ENCODE measurements around the gene DEUP1. TPM values are rescaled to one million over a fixed set of nuclear protein-coding genes. Genes with fewer than 3 reads are reported as not detected.

The DEUP1 gene
- total RNA-seq, 2 donors from 2014 or later = 1.2 to 3.2 TPM

- H3K4me1 ChIP-seq (replicated peaks) = no peaks in the 10 kb centered on the region
- TF ChIP-seq CTCF (IDR thresholded peaks at IDR 0.05) (no peak), POLR2AphosphoS5 (IDR thresholded peaks at IDR 0.05) (no peak), POLR2A (IDR thresholded peaks at IDR 0.05) (no peak)
- H3K27me3 ChIP-seq (replicated peaks; ENCODE audit: insufficient read depth) = no peaks in the 10 kb centered on the region
- no peaks in the 10 kb centered on the region for H3K9me3 ChIP-seq
- no peaks in the 10 kb centered on the region for H3K36me3 ChIP-seq
- no peak overlapping the region for H3K4me3 ChIP-seq
- no peak for DNase-seq (ENCODE audit: low spot score)
- intact Hi-C loops (cut with DNase I) = no loop called here
- H3K27ac ChIP-seq = no peak overlapping the region
Measured at GRCh38 chr11:93394488-93394887, 63.9 kb downstream of the DEUP1 start.

GRCh38 chr11:93396316-93396715, 65.8 kb downstream of the DEUP1 start:
- Histone ChIP-seq H3K9me3 (no peaks in the 10 kb centered on the region), H3K4me1 (replicated peaks) (no peaks in the 10 kb centered on the region), H3K4me3 (no peak overlapping the region), H3K36me3 (no peaks in the 10 kb centered on the region), H3K27me3 (replicated peaks; ENCODE audit: insufficient read depth) (no peaks in the 10 kb centered on the region), H3K27ac (no peak overlapping the region)
- no peak for TF ChIP-seq POLR2A (IDR thresholded peaks at IDR 0.05)
- TF ChIP-seq CTCF (IDR thresholded peaks at IDR 0.05) = no peak
- no peak for TF ChIP-seq POLR2AphosphoS5 (IDR thresholded peaks at IDR 0.05)
- intact Hi-C loops (cut with DNase I) = no loop called here
- WGBS = 71% methylated on average over 3 of the region's 3 CpGs
- no peak for DNase-seq (ENCODE audit: low spot score)

- TF ChIP-seq POLR2A (IDR thresholded peaks at IDR 0.05) (no peak), POLR2AphosphoS5 (IDR thresholded peaks at IDR 0.05) (no peak), CTCF (IDR thresholded peaks at IDR 0.05) (no peak)
- no peaks in the 10 kb centered on the region for H3K4me1 ChIP-seq (replicated peaks)
- WGBS = 88% methylated on average over 3 of the region's 3 CpGs
Measured at GRCh38 chr11:93403930-93404329, 73.4 kb downstream of the DEUP1 start.

GRCh38 chr11:93407777-93408401, 77.3 kb downstream of the DEUP1 start:
- no peaks in the 10 kb centered on the region for H3K27me3 ChIP-seq (replicated peaks; ENCODE audit: insufficient read depth)
- no peak for DNase-seq (ENCODE audit: low spot score)
- TF ChIP-seq POLR2A (IDR thresholded peaks at IDR 0.05) (no peak), CTCF (IDR thresholded peaks at IDR 0.05) (no peak)
- no peaks in the 10 kb centered on the region for H3K36me3 ChIP-seq
- intact Hi-C loops (cut with DNase I) = no loop called here
- no peaks in the 10 kb centered on the region for H3K9me3 ChIP-seq
- no peak overlapping the region for H3K27ac ChIP-seq
- 85% methylated on average over 2 of the region's 2 CpGs for WGBS
- no peak overlapping the region for H3K4me3 ChIP-seq
- H3K4me1 ChIP-seq (replicated peaks) = no peaks in the 10 kb centered on the region

More at GRCh38 chr11:93403930-93404329, 73.4 kb downstream of the DEUP1 start:
- no peak for DNase-seq (ENCODE audit: low spot score)
- Histone ChIP-seq H3K4me3 (no peak overlapping the region), H3K9me3 (no peaks in the 10 kb centered on the region), H3K27me3 (replicated peaks; ENCODE audit: insufficient read depth) (no peaks in the 10 kb centered on the region), H3K36me3 (no peaks in the 10 kb centered on the region), H3K27ac (no peak overlapping the region)
- intact Hi-C loops (cut with DNase I) = no loop called here

GRCh38 chr11:93410441-93410840, 79.9 kb downstream of the DEUP1 start:
- no peak overlapping the region for H3K4me3 ChIP-seq
- no peaks in the 10 kb centered on the region for H3K4me1 ChIP-seq (replicated peaks)
- TF ChIP-seq CTCF (IDR thresholded peaks at IDR 0.05) (no peak), POLR2A (IDR thresholded peaks at IDR 0.05) (no peak), POLR2AphosphoS5 (IDR thresholded peaks at IDR 0.05) (no peak)
- DNase-seq (ENCODE audit: low spot score) = no peak
- intact Hi-C loops (cut with DNase I) = no loop called here
- no peaks in the 10 kb centered on the region for H3K36me3 ChIP-seq
- H3K27me3 ChIP-seq (replicated peaks; ENCODE audit: insufficient read depth) = no peaks in the 10 kb centered on the region
- no peak overlapping the region for H3K27ac ChIP-seq
- no peaks in the 10 kb centered on the region for H3K9me3 ChIP-seq
- 70% methylated on average over 3 of the region's 3 CpGs for WGBS
